Right forelimb (tissue), 1 donor: ENCODE measurements around the gene TAPT1.
A peak's percentile ranks its signal among the peaks of the same experiment; 100 is the strongest.

Experiments used
- DNase-seq: peaks from one replicate; pipeline ENCODE4 v3.0.0-alpha.2; 2018

TAPT1 gene

DNA sequence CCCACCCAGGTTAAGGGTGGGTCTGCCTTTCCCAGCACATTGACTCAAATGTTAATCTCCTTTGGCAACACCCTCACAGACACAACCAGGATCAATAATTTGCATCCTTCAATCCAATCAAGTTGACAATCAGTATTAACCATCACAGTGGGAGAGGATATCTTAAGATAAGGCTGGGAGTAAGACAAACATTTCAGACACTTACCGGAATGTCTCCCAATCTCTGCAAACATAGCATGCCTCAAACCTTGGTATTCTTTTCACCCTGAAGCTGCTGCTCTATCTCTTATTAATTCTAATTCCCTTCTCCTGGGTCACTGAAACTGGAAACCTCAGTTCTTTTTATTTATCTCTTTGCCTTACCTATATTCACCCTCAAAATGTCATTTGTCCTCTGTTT is 19.0 kb upstream of the TAPT1 start:
- no peak for DNase-seq

DNA sequence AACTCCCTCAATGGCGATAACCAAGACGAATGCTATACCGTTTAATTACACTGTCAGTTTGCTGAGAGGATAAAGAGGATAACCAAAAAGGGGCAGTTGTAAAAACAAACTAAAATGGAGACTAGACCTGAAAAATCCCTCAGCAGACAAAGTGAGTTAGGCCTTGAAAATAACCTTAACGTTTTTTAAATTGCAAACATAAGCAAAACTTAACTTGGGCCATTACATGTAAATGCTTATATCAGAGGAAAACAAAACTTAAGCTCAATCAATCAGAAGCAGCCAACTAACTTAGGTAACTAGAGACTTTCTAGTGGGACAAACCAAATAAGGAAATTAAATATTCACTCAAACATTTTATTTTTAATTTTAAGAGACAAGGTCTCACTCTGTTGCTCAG is 17.0 kb upstream of the TAPT1 start:
- DNase-seq: no peak

DNA sequence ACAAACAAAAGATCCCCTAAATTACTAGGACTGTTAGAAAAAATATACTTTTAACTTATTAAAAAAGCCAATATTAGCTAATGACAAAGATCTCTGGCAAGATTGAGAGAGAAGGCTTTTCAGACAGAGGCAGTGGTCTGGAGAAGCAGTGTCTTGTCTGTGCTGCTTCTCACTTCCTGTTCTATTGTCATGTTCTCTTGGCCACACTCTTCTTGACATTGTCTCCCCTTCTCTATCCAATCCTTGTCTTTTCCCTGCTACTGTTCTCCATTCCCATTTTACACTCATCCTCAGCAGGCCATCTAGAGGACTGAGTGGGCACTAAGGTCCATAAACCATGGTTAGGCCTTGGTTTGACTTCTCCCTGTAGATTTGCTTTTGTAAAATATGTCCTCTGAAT is 14.0 kb upstream of the TAPT1 start:
- no peak for DNase-seq

DNA sequence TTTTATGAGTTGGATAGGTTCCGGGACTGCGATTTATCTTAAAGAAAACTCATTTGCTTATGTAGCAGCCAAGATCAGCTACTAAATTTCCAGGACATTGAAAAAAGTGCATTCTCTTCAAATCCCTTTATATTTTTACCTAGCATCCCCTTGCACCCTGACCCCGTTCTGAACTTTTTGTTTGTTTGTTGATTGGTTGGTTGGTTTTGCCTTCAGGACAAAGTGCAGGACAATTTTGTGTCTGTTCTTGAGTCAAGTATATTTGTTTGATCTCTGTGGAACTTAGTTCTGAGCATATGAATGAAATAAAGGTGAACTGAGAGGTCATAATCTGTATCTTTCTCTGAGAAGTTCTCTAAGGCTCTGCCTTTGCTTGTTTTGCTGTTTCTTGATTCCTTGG is 12.8 kb upstream of the TAPT1 start:
- no peak for DNase-seq

DNA sequence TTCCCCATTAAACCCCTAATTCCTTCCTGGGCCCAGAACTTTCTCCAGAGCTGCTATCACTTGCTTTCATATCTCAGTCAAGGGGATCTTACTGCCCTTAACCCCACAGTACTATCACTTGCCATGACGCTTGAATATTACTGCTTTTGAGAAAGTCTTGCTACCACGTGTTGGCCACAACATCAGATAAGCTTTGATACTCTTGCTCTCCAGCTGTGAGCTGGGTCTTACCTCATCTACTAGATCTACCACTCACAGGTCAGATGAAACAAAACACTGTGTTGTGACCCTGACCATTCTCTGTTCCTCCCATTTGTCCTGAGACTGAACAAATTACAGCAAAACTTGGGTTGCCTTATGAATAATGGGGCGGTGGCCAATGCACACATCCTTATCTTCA is 12.1 kb upstream of the TAPT1 start:
- no peak for DNase-seq

DNA sequence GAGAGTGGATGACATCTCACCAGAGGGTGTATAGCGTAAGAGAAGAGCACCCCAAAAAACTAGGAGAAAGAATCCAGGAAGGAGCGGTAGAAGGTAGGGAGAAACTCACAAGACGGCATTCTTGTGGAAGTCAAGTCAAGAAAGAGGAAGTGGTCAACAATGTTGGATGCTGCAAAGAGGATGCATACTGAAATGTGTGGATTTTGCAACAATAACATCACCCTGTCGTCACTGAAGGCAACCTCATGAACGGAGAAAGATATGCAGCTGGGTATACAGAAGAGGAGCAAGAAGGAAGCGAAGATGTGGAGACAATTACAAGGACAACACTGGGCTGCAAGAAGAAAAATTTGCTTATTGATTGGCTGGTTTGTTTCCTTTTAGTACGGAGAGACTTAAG is 11.4 kb upstream of the TAPT1 start:
- DNase-seq: no peak

DNA sequence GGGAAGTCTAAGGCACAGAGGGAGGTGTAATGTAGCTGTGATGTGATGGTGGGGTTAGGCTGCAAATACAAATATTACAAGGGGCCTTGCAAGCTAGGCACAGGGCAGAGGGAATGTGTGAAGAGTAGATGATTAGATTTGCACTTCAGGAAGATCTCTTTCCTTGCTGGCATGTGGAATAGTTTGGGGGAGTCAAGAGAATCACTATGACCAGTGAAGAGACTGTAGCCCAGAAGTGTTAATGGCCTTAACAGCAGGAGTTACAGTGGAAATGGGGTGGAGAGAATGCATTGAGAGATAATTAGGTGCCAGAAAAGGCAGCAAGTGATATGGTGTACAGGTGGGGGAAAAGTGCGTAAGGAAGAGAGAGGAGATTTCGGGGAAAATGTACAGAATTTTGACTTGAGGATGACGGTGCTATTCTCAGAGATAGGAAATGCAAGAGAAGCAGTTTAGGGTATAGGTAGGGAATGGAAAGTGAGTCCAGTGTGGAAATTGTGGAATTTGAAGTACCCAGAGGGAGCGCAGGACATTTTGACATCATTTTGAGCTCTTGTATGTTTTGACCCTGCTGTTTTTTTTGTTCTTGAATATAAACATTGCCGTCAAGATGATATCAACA is 10.2 kb upstream of the TAPT1 start:
- no peak for DNase-seq

DNA sequence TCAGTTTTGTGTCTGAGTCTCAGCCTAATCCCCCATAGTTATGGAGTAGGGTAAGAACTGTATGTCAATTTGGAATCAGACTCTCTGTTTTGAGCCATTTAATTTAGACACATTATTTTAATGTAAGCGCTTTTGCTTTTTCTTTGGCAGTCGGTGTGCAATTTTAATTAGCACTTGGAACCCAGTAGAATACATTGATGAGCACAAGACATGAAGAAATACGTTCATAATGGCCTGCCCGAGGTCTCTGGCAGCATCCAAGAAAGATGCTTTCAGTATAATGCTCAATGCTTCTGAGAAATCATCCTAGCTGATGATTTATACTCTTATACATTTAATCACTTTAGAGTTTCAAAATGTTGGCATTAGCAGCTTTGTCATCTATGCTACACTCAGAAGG is 8.9 kb upstream of the TAPT1 start:
- DNase-seq: no peak

DNA sequence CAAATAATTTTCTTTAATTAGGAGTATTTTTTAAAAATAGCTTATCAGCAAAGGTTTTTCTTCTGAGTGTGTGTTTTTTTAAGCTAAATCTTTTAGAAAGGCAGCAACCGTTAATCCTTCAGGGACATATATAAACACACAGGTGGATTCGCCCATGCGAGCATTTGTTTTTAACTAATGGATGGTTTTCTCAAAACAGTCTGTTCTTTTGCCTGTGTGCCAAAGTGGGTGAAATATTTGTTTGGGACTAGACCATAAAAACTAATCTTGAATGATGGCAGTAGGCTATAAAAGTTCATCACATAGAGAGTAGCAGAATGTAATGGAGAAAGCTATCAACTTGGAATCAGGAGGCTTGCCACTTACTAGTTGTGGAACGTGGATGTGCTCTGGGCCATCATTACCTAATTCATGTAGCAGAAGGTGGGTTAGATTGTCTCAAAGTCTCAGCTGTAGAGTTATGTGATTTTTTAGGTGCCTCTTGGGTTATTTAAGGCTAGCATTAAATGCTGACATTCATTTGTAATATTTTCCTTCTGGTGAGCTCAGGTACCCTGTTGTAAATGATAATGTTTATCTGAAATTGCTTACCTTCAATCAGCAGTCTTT is 7.4 kb upstream of the TAPT1 start:
- no peak for DNase-seq

DNA sequence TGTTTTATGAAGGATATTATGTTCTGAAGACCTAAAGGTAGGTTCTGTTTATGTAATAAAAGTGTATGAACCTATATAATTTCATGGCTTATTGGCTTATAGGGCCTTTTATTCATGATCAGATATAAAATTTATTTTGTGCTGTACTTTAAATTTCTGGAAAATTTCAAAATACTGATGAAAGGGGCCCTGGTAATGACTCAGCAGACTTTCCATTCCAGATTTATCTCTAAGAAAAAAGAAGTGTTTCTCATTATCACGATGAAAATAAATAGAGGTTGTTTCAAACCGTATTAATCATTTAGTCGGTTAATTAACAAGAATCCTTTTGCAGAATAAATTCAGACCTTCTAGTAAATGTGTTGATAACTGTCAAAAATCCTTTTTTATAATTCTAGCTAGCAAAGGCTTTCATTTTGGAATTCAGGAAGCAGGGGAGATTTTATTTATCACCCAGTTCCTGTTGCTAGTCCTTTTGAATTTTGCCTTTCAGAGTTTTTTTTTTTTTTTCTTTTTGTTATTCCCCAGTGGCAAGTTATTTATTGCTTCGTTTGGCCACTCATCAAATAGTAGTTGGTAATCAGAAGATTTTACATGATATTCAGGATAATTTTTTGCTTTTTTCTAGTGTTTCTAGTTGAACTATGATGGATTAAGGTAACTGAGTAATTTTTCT is 5.4 kb upstream of the TAPT1 start:
- no peak for DNase-seq

DNA sequence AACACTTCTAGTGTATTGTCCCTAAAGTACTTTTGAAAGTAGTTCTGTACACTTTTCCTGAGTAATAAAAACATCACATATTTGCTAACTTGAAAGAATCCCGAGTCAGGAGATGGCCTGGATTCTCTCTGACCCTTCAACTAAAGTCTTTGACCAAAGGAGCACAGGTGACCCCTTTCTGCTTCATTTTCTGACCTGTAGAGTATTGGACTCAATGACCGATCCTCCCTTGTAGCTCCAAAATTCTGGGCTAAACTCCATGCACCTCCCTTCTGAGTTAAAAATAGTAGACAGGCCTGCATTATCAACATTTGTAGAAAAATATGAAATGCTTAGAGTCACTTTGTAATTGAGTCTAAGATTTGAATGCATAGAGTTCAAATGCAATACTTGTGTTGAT is 4.0 kb upstream of the TAPT1 start:
- no peak for DNase-seq

DNA sequence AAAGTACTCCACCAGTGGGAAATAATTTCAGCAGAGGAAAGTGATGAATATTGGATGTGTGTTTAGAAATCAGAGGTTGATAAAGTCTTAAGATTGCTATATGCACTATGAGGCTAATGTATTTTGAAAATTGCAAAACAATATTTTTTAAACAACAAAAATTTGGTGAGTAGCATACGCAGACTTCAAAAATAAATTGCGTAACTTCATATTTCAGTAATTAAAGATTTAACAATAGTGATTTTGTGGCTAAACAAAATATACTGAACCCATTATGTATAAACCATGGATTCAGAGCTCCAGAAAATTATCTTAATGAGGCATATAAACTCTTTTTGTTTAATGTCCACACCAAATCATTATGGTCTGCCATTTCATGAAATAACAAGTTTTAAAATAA is 3.3 kb upstream of the TAPT1 start:
- no peak for DNase-seq

DNA sequence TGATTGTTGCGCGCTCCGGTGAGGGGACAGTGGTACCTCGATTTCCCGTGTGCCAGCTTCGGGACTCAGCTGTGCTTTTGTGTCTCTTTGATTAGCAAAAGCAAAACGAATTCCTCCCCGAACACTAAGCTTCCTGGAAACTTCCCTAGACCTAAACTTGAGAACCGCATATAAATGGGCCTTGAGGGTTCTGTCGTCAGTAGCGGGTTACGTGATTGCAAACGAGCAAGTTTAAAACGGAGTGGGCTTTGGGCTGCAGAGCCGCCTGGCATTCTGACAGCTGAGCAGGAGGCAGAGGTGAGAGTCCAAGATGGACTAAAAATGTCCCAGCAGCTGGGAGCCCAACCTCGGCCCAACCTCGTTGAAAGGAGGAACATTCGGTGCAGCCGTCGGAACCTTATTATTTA is 1.2 kb upstream of the TAPT1 start:
- peak; percentile 58 for DNase-seq

DNA sequence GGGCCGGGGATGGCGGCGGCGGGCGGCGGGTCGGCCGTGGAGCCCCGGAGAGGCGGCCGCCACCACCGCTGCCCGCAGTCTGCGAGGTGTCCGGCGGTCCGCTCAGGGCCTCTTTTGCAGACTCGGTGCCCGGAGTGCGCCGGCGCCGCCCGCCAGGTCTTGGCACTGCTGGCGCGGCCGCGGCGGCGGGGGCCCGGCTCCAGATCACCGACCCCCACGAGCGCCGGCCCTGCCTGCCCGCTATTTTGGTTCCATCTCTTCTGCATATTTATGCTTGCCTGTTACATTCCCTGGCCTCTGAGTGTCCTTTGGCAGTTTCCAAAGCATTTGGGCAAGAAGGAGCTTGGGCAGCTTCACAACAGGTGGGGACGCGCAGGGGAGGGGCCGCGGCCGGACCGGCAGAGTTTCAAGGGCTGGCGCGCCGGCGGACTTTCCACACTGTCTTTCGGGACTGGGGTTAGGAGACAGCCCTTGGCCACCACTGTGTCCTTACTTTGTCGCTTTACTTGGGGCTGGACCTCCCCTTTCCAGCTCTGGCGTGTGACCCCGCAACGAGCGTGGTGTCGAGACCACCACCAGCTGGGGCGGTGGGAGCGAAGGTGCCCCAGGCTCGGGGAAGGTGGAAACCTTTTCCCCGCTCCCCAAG is 668 bp upstream of the TAPT1 start:
- peak; percentile 80 for DNase-seq

DNA sequence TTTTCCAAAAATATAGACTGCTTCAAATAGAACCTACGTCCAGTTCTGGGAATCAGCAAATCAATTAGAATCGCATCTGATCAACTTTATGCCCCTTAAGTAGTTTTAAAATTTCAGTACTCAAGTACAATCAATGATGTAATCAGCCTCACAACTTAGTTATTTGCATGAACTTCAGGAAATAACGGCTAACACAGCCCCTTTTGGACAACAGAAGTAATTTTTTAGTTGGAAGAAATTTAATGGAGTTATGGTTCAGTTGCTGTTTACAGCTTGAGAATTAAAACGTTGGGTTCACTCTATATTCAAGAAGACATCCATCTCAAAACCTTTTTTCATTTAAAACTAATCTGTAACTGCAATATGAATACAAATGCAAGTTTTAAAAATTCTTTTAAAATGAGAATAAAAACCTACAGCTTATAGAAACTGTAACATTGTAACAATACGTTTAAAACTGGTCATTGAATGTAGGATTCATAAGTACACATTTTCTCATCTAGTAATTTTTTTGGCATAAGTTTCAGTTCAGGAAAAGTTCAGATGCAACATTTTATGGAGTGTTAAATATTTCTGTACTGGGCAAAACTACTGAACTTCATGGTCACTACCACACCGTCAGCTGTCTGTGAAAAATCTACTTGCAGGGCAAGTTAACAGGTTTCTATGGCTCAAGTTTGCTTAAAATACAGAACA is 956 bp downstream of the TAPT1 start:
- no peak for DNase-seq

DNA sequence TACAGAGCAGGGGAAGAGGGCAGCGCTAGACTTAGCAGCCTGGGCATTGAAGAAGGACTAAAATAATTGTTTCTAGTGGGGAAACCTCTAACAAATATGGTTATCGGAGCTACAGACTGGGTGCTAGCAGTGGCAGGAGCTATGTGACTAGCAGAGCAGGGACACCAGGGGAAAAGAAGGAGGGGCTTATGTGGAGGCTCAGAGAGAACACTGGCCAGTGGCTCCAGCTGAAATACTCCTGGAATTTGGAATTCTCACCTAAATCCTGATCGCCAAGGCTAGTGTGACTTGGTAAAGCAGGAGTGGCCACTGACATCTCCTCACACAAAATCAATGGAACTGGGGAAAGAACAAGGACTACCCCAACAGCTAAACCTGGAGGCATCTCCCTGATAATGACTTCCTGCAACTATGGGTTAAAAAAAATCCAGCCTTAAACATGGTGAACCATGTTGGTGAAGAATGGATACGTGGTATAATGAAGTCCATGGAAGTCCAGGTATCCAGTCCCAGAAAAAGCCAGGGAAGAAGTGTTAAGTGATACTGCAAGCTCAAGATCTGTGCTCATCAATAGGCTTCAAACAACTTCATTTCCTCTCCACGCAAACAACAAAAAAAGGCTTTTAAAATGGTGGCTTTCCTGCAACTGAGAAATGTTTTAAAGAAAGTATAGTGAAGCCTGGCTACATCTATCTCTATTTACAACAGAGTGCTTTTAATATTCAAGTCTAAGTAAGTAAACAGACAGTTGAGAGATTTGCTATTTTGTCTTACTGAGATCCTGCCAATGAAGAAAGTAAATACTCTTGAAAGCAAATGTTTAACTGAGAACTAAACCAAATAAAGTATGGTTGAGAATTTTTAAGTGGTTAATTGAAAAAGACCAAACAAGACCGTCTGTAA is 1.8 kb downstream of the TAPT1 start:
- DNase-seq: no peak

DNA sequence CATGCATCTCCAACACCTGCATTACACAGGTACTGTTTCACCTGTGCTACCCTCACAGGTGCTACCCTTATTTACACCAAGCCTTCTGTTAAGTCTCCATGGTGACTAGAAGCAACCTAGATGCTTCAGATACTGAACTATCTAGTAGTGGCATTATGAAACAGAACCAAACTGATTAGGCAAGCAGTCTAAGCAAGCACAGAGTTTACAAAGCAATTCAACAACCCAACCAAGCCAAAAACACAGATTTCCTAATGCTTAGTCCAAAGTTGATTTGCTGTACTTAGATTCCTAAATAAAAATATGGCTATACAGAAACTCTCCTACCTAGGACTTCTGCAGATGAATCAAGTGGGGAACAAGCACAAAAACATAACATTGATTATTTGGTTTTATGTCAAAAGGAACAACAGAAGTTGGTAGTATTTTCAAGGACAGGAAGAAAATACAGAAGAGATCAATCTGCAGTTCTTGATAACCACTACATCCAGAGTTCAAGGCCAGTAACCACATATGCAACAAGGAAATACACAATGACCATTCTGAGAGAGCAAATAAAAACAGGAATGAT is 3.2 kb downstream of the TAPT1 start:
- DNase-seq: no peak

DNA sequence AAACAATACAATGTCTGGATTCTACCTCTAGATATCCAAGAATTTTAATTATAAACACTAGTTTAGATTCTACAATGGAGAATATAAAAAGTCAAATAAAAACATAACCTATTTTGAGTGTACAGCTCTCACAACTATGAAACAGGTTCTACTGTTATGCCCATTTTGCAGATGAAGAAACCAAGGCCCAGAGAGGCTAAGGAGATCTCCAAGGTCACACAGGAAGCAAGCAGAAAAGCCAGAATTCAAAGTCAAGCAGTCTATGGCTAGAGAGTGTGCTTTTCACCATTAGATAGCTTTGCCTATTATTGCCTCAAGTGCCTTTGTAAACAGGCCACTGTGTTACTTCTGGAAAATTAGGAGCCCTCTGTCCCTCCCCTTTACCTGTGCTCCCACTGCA is 7.3 kb downstream of the TAPT1 start:
- DNase-seq: no peak

DNA sequence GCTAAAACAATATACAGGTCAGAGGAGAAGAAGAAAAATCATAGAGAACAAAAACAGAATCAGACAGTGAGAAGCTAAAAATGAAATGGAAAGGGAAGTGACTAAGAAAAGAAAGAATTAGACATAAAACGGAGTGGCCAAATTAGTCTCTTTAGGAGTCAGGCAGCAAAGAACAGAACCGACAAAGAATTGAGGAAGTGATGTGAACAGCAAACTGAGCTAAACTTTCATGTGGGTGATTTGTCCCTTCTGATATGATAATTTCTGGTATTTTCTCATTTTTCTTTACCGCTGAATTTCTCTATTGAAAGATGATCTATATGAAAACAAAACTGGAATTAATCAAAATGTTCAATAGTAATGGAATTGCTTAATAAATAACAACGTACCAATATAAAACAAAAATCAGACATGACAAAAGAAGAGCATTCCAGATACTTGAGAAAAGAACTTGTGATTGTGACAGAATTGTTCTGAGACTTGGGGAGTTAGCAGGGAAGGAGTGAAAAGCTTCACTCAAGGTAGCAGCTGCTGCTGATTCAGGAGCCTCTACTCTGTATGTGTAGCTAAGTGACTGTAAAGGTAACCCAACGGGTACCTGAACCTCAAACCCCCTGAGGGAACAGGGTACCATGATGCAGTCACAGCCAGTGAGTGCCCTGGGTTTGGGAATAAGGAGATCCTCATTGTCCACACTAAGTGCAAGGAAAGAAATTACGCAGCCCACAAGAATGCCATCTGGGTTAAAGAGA is 8.8 kb downstream of the TAPT1 start:
- no peak for DNase-seq

DNA sequence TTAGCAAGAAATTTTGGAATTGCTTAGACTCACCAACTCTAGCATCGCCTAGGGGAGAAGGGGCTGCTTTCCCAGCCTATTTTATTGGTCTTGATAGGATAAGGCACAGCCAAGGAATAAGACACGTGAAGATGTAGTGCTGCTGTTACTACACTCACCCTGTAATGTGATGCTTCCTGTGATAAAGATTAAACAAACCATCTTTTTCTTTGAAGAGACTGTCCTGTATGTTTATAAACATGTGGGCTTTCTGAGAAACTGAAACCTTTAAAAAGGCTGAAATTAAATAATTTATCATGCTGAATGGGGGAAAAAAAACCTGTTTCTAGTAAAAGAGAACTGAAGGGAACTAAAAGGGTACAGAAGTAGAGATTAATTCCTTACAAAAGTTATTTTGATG is 13.2 kb downstream of the TAPT1 start:
- no peak for DNase-seq

DNA sequence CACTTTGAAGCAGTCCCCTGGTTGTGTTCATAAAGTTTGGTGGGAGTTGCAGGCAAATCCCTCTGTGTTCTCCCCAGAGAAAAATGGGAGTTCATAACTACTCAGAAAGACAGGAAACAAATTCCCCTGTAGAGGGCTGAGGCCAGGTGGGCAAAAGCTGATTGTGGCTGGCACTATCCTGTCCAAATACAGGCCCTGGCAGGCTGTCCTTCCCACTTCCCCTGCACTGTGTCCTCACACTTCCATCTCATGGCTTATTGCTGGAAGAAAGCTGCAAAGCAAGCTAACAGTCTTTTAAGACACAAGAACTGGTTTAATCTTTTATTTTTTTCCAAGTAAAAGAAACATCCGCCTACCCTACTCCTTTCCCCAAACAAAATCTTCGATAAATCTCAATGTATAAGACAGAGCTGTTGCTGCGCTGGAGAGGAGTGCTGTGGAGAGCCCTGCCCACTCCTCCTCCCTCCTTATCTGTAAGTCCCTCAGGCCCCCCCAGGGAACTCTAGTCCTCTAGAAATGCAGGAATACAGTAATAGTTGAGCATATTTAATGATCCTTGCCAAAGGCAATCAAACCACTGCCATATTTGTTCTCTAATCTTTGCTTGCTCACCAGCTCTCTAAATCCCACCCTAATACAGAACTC is 14.0 kb downstream of the TAPT1 start:
- no peak for DNase-seq
